GM12873 (cell line): Measurements from ENCODE around the gene PAEP.

Experiments used
- TF ChIP-seq, protein P1 (sequence below): IDR thresholded peaks from 2 replicates; pipeline ENCODE4 v1.5.1; 2012; ENCODE audit warnings: low read depth, mild to moderate bottlenecking, moderate library complexity, low read length, control low read depth; ENCODE audit not compliant: insufficient read depth; ENCODE audit errors: missing control alignments

Gene PAEP

GRCh38 chr9:135516132-135516860 lies 45.3 kb upstream of the PAEP start:
- TF ChIP-seq, protein P1, sequence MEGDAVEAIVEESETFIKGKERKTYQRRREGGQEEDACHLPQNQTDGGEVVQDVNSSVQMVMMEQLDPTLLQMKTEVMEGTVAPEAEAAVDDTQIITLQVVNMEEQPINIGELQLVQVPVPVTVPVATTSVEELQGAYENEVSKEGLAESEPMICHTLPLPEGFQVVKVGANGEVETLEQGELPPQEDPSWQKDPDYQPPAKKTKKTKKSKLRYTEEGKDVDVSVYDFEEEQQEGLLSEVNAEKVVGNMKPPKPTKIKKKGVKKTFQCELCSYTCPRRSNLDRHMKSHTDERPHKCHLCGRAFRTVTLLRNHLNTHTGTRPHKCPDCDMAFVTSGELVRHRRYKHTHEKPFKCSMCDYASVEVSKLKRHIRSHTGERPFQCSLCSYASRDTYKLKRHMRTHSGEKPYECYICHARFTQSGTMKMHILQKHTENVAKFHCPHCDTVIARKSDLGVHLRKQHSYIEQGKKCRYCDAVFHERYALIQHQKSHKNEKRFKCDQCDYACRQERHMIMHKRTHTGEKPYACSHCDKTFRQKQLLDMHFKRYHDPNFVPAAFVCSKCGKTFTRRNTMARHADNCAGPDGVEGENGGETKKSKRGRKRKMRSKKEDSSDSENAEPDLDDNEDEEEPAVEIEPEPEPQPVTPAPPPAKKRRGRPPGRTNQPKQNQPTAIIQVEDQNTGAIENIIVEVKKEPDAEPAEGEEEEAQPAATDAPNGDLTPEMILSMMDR, result no peak

DNA sequence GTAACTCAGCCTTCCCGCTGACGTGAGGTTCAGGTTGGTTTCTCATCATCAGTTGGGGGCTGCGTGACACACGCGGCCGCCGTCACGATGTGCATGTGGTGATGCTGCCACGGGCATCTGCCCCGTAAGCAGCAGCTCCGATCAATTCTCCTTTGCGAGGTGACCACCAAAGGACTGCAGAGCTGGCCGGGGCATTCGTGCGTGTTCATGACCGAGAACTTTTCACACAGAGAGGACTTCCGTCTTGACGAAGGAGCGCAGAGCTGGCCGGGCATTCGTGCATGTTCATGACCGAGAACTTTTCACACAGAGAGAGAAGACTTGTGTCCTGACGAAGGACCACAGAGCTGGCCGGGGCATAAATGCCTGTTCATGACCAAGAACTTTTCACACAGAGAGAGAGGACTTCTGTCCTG lies 44.1 kb upstream of the PAEP start:
- TF ChIP-seq, protein P1, result no peak

- TF ChIP-seq, protein P1, result no peak
Measured at GRCh38 chr9:135519179-135519971, 42.2 kb upstream of the PAEP start.

GRCh38 chr9:135520916-135521607 lies 40.5 kb upstream of the PAEP start, which contains the start of gene LCN1:
Gene LCN1, plus strand, starts transcription at chr9:135521440. Its CDS starts 58 bp downstream, at chr9:135521498.
- TF ChIP-seq, protein P1, result no peak

DNA sequence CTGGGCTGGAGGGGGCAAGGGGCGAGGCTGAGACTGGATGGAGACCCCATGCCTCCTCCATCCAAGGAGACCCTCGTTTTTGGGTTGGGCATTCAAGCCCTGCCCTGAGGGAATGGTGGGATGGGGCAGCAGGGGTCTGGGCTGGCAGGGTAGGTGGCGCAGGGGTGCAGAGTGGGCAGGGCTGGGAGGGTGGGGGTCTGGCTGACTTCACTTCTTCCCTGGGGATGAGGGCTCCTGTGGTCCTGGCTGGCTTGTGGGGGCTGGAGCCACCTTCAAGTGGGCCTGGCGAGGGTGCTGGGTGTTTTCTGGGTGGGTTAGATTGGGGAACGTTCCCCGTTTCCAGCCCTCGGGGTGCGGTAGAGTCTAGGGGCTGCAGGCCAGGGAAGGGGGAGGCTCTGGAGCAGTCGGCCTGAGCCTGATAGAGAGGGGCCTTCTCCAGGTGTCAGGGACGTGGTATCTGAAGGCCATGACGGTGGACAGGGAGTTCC lies 39.9 kb upstream of the PAEP start:
- TF ChIP-seq, protein P1, result no peak

DNA sequence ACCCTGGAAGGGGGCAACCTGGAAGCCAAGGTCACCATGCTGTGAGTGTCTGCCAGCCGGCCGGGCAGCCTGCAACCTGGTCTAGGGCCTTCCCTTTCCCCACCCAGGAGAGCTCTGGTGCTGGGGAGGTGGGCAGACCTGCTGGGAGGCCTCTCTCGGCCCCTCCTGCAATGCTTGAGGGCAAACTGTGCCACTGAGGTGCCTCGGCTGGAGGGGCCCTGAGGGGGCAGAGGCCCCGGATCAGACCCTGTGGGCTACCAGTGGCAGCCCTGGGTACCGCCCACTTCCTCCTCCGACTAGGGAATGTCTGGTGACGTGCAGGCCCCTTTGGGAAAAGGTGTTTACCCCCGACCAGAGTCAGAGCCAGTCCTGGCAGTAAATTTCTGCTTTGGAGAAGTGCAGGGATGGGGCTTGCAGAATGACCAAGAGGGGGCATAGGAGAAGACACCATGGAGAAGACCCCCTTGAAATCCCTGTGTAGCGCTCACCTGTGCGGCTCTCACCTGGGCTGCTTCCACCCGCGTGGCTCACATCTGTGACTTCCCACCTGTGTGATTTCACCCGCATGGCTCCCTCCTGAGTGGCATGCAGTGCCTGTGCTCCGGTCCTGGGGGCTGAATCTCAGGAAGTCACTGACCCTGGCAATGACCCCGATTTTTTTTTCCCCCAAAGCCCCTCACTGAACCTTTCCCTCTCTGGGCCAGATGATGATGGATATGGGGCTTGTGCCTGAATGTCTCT lies 39.2 kb upstream of the PAEP start:
- TF ChIP-seq, protein P1, result no peak
